ENCODE measurements around the gene ETV3. TPM values are rescaled to one million over a fixed set of nuclear protein-coding genes. Genes with fewer than 3 reads are reported as not detected.
"Not testable (repeated sequence)": the region's sequence is repeated elsewhere in the genome, so short reads cannot be mapped to it uniquely, and the experiment has no call there.

ETV3 gene
- total RNA-seq, 1 experiment from 2014 or later: 8.8 TPM

DNA sequence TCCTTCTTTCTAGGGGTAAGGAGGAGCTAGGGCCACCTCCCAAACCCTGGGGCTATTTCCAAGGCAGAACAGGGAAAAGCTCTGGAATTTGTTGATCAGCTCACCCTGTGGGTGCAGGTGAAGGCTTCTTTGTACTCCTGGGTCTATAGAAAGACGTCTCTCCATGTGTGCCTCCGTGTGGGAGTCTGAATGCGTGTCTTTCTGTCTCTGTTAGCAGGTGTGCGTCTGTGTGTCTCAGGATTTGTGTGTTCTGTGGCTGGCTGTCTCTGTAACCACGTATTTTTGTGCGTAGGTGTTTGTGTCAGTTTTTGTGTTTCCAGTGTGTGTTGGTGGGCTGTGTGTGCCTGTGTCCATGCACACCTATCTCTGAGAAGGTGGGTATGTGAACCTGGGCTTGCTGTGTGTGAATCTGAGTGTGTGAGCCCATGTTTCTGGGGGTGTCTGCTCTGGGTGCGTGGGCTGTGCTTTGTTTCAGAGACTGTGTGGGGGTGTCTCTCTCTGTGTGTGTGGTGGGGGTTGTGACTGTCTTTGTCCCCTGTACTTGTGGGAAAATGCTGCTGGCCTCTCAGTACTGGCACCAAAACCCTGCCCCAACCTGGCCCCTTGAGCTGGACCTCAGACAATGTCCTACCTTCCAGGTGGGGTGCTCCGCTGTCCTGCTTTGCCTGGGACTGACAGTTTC is 25.9 kb downstream of the ETV3 start:
- DNase-seq (ENCODE audit: low read depth): no peak

DNA sequence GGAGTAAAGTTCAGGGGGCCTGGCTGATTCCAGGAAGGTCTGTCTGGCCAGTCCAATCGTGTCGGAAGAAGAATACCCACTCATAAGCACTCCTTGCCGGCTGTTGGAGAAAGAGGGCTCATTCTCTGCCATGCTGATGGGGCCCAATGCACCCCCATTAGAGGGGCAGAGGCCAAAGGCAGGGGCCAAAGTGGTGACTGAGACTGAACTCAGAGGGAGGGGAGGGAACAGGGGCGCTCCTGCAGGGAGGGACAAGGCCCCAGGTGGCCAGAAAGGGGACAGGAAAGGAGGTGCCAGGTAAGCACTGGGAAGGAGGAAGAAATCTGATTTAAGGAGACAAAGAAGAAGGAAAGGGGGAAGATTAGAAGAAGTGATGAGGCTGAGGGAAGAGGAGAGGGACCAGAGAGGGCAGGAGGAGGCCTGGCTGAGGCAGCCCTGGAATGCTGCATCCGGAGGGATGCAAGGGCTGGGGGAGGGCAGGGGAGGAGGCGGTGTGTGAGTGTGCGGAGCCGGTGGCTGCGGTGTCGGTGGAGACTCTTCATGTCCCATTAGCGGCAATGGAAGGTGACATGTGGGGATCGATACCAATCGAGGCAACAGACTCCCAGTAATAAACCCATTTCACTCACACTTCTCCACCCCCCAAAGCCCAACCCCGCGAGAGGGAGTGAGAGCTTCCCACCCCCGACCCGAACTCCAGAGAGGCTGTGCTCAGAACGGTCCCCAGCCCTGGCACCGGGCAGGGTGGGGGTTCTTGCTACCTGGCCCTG is 26.6 kb downstream of the ETV3 start:
- DNase-seq (ENCODE audit: low read depth): no peak

DNA sequence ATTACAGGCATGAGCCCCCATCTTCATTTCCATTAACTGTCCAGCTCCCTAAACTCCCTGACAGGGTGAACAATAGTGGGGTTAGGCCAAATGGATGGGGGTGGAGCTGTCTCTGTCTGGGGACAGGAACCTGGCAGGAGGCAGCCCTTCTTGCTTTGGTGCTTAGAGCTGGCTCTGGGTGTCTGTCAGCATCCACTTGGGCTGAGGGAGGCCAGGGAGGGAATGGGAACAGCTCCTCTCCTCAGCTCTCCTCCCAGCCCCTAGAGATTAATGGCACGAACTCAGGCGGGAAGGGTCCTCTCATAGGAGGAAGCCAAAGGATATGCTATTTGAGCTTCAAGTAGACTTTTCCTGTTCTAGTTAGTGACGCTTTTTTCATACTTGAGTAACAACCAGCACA is 27.5 kb downstream of the ETV3 start:
- DNase-seq (ENCODE audit: low read depth): no peak

DNA sequence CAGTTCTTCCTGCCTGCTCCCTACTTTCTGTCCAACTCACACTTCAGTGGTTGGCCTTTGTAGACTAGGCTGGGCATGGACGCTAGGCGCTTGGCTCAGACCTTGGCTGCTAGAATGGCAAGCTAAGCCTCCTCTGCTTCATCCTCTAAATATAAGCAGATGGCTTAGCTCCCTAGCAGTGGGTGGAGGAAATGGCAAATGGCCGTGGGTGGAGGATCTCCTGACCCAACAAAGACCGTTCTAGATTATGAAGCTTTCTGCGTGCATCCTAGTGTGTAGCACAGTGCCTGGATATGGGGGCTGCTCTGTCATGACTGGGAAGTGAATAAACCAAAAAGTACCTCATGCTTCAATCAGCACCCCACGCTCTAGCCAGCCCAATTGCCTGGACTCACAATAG is 28.2 kb downstream of the ETV3 start:
- no peak for DNase-seq (ENCODE audit: low read depth)

DNA sequence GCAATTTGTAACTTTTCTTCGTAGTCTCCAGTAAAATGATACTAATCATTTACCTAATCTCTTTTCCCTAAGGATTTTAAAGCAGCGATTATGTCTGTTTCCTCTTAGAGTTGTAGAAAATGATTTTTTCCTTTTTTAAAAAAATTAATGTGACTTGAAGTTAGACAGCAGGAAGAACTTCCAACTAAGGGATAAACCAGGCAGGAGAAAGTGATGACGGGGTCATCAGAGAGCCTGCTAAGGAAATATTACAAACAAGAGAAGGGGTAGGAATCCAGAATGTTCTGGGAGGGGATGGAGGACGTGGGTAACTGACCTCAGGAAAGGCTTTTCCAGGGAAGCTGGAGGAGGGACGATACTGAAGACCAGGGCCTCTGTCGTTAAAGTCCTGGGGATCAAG is 29.7 kb downstream of the ETV3 start:
- DNase-seq (ENCODE audit: low read depth): no peak

DNA sequence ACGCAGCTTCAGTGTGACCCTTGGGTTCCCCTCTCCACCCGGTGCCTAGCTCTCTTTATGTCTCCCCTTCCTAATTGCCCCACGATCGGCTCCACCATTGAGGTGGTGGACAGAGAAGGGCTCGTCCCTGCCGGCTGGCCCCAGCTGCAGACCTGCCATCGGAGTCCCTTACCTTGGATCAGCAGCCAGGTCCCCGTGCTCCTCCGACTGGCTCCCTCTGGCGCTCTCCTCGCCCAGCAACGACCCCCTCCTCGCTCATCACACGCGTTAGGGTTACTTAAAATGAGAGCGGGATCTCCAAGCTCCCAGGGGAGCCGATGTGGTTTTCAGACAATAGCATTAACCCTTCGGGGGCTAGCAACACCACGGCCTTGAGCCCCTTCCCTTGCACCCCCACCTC is 30.5 kb downstream of the ETV3 start:
- no peak for DNase-seq (ENCODE audit: low read depth)

DNA sequence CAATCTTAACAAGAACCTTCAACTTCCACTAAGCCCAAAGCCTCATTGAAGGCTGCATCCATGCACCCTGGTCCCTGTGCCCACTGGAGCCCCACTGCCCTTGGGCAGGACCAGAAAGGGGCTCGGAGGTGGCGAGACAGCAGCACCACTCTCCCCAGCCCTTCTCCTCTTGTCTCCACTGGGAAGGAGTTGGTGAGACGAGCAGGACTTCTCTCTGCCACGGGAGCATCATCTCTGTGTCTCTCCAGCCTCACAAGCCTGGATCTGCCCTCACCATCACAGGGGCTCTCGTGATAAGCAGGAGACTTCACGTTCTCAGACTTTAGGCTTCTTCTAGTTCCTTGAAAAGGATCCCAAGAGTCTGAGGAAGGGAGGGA is 31.4 kb downstream of the ETV3 start:
- no peak for DNase-seq (ENCODE audit: low read depth)

DNA sequence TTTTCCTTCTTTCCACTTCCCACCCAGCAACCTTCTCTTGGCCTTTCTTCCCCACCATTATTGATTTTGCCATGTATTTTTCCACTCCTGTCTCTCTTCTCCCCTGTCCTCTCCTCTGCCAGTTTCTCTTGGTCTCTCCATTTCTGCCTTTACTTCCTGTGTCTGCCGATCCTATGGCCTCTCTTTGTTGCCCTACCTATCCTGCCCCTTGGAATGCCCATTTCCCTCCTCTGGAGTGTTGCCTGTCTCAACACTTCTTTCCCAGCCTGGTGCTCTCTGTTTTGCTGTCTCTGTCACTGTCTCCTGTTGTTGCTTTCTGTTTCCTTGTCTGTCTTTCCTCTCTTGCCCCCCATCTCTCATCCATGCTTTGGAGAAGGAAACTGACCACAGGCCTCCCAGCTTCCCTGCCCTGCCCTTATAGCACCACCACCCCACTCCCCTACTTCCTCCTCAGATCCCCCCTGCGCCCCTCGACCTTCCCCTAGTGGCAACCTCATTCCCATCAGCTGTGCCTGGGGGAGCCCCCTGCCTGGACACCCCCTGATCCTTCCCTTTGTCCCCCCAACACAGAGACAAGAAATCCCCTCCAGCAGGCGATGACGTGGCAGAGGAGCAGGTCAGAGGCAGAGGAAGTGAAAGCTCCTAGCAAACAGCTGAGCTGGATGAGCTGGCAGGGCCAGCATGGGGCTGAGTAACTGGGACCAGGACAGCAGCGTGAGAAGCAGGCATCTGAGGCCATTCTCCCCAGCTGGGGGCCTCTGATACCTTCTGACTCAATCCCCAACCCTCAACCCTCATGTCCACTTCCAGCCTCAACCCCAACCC is 32.0 kb downstream of the ETV3 start:
- DNase-seq (ENCODE audit: low read depth): peak; percentile 87

DNA sequence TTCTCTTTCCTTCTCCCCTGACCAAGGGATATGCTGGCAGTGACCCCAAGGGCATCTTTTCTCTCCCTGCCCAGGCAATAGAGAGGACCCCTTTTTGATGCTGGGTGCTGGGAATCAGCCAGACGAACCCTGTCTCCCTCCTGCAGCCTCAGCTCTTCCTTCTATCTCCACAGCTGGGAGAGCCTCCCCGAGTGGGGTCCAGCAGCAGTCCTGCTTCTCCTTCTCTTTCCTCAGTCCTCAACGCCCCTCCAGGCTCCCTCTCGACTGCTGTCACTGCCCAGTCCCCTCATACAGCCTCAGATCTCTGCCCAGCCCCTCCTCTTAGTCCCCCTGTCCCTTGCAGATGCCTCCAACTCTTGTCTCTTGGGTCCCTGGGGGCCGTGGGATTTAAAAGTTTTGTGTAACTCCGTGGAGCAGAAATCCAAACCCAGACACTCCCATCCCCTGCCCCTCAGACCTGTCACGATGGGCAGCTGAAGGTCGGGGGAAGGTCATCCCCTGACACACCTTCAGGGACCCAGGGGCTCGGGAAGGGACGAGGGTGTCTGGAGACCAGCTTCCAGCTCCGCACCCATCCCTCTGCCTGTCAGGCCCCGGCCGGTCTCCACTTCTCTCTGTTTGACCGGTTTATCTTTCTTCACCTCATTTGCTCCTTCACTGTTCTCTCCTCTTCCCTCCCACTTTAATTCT is 32.8 kb downstream of the ETV3 start:
- no peak for DNase-seq (ENCODE audit: low read depth)

DNA sequence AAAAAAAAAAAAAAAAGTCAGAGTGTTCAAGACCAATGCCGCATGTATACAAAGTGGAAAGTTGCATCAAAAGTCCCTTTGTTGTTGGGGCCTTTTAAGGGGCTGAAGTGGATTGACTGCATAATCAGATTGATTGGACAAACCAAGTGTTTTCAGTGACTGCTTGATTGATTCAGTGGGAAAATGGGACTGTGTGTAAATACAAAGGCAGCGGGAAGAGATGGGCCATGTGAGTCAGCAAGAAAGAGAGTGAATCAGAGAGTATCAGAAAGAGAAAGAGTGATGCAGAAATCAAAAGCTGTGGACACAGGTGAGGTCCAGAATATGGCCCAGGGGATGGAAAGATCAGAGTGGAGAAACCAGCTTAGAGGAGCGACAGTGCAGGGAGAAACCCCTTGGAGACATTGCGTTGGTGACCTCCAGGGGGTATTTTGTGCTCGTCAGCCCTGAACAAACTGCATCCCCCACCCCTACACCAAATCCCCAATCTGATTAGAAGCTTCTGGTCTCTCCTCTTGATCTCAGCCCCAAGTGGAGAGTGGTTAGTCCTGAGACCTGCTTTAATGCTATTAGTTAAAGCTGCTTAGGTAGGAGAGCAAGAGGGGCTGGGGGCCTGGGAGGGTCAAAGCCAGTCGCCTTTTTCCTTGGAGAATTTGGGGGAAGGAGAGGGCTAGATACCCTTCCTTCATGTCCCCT is 33.4 kb downstream of the ETV3 start:
- peak; percentile 50 for DNase-seq (ENCODE audit: low read depth)

DNA sequence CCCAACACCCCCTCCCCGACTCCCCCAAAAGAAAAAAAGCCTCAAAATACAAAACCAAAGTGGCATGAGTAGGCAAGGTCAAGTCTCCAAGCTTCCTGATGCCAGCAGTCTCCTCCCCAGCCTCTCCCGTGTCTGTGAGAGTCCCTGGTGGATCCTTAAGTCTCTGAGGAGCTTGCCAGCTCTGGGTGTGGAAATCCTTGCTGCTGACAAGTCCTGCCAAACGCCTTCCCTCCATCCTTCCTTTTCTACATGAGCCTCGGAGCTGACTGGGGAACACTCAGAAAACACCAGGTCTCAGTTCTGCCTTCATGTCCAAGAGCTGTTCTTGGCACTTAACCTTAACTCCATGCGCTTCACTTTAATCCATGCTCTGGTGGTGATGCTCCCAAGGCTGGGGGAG is 34.9 kb downstream of the ETV3 start:
- DNase-seq (ENCODE audit: low read depth): no peak

DNA sequence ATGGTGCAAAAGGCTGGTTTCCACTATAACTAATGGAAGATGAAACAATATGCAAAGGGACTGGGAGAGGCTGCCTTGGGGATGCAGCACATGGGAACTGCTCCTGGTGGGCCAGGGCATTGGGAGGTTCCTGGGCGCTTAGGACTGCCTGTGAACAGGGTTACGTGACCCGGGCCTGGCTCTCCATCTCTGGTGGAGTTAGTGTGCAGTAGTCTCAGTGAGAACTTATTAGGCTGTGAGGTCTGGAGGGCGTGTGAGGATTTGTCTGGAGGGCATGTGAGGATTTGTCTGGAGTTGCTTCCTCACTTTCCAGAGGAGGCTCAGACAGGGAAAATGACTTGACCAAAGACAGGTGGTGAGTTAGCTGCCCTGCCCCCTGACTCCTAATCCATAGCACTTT is 37.0 kb downstream of the ETV3 start:
- no peak for DNase-seq (ENCODE audit: low read depth)

DNA sequence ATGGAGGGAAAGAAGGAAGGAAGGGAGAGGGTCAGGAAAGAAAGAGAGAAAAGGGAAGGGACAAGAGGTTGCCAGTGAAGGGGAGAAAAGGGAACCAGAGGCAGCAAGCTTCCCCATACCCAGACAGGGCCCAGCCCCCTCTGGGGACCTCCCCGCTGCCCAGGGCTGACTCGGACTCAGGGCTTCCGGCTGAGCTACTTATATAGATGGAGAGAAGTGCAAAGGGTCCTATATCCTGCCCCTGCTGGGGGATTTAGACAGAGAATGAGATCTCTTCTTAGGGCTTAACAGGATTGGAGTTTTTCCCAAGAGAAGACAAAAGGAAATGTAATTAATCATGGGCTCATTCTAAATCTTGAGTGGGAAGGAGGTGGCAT is 38.6 kb downstream of the ETV3 start, which contains the start of gene ETV3L:
ETV3L (minus strand) TSS at position 176 of the 377 bp plus-strand sequence. CDS start 285 bp downstream, outside the sequence.
- no peak for DNase-seq (ENCODE audit: low read depth)

DNA sequence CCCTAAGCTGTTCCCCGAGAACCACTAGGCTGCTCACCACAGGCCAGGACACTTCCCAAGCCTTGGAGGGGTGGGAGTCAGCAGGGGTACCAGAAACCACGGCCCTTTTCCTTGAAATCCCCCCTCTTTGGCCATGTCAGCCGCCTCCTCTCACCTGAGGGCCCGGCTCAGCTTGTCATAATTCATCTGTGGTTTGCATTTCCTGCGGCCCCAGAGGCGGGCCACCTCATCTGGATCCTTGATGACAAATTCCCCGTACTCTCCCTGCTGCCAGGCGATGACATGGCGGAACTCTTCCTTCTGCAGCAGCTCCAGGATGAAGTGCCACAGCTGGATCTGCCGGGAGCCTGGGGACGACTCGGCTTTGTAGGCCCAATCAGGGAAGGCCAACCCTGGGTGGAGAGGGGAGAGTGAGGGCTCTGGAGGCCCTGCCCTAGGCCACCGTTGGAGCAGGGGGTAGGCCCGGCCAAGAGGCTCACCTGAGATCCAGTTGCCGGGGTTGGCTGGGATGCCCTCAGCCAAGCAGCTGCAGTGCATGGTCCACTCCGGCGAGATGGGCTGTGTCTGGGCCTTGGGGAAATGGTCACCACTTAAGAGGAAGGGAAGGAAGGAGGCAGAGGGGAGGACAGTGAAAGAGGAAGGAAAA is 39.1 kb downstream of the ETV3 start:
- not testable (repeated sequence) for DNase-seq (ENCODE audit: low read depth)

DNA sequence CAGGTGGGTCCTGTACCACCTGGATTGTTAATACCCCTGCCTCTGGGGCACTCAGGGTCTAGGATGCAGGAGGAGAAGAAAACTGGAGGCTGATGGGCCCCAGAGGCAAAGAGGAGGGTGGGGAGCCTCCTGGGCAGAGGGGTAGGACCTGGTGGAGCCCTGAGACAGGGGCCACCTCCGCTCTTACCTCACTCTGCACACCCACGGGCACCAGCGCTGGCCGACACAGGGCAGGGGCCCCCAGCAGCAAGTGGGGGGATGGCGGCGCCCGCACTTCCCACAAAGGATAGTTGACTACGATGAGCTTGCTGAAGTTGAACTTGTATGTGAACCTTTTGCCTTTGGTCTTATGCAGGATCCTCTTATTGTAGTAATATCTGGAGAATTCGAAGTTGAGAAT is 39.7 kb downstream of the ETV3 start:
- no peak for DNase-seq (ENCODE audit: low read depth)

DNA sequence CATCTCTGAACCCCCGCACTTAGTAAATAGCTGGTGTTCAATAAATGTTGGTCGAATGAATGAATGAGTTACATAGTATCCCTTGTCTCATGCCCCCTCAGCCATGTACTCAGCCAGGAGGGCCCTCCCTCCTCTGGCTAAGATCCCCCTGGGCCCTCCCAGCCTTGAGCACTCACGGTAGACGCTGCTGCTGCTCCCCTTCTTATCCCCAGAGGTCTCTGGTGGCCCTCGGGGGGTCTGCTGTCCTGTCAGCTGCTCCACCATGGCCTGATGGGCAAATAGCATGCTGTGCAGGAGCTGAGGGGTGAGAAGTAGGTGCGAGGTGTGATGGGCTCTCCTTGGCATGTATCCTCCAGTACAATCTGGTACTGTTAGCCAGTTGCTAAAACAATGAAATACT is 40.5 kb downstream of the ETV3 start:
- DNase-seq (ENCODE audit: low read depth): no peak

DNA sequence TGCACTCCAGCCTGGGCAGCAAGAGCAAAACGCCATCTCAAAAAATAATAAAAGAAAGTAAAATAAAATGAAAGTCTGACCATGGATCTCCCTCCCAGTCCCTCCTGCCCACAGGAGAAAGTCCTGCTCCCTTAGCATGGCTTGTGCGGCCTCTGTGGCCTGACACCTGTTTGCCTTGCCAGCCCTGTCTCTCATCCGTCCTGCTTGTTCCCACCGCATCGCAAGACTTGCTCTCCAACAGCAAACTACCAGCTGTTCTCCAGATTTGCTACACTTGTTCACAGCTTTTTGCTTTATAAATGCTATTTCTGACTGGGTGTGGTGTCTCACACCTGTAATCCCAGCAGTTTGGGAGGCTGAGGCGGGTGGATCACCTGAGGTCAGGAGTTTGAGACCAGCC is 41.3 kb downstream of the ETV3 start:
- no peak for DNase-seq (ENCODE audit: low read depth)

DNA sequence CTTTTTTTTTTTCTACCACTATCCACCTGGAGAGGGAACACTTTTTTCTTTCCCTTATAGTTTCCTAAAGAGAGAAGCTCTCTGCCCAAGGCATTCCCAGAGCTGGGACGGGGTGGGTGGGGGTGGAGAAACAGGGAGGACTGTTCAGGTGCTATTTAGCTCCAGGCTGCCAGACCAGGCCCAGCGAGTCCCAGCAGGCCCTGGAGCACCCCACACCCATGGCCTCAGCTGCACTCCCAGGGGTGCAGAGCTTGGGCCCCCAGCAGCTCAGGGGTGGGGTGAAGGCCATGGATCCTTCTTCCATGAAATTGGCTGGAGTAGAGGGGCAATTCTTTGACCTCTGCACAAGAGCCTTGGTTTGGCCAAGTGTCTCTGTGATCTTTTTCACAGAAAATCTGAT is 42.6 kb downstream of the ETV3 start:
- no peak for DNase-seq (ENCODE audit: low read depth)

DNA sequence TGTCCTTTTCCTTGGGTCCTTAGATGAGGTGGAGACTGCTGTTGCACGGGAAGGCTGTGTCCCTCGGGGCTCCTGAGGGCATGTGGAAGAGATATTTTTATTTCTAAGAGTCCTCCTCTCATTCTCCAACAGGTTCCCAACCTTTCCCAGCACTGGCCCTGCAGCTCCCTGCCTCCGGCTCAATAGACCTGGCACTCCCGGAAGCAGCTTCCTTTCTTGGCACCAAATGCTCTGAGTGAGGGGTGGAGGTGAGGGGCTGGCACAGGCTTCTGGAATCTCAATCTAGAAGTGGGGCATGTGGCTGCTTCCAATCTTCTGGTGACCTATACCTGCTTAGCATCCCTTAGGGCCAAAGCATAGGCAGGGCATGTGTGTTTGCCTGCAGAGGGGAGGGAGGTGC is 43.1 kb downstream of the ETV3 start:
- no peak for DNase-seq (ENCODE audit: low read depth)

DNA sequence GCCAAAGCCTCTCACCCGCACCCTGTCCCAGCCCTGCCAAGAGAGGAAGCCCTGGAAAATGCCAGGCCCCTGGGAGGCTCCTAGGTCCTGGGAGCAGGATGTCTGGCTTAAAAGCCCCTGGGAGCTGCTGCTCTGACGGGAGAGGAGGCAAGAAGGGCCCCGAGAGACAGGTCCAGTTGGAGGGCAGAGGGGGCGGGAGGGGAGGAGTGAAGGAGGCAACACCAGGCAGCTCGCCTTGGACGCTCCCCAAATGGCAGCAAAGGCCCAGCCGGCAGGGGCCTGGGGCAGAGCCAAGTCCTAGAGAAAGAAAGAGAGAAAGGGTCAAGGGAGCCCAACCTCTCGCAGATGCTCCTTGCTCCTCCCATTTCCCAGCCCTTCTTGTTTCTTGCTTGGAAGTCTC is 45.4 kb downstream of the ETV3 start:
- DNase-seq (ENCODE audit: low read depth): peak; percentile 8
